Measurements from ENCODE around the gene MIOS. TPM values are rescaled to one million over a fixed set of nuclear protein-coding genes. Genes with fewer than 3 reads are reported as not detected.

MIOS gene
- total and polyA plus RNA-seq, 9 of the 15 experiments (the other 6 are each of a cell fraction or from before 2014, with no cell fraction given) = 7.8 to 47.8 (median 30.6) TPM

DNA sequence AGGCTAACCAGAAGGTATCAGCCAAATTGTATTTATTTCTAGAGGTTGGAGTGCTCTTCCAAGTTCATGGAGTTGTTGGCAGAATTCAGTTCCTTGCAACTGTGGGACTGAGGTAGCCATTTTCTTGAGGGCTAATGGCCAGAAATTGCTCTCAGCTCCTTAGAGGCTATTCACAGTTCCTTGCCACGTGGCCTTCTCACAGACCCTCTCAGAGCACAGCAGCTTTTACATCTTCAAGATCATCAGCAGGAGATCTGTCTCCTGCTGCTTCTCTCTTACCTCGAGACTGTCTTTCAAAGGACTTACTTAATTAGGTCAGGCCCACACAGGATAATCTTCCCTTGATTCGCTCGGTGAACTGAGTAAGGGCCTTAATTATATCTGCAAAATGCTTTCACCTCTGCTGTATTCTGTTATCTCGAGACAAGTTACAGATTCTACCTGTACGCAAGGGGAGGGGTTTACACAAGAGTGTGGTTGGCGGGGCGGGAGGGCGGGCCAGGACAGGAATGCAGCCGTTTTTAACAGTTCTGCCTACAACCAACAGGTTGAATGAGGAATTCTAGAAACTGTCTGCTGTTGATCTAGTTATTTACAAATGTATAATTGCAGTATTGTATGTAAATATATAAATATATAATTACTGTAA, 15.0 kb downstream of the MIOS start (continued):
- TF ChIP-seq, protein P1, sequence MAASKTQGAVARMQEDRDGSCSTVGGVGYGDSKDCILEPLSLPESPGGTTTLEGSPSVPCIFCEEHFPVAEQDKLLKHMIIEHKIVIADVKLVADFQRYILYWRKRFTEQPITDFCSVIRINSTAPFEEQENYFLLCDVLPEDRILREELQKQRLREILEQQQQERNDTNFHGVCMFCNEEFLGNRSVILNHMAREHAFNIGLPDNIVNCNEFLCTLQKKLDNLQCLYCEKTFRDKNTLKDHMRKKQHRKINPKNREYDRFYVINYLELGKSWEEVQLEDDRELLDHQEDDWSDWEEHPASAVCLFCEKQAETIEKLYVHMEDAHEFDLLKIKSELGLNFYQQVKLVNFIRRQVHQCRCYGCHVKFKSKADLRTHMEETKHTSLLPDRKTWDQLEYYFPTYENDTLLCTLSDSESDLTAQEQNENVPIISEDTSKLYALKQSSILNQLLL (CRISPR knock-in tag; IDR thresholded peaks at IDR 0.05; ENCODE audit: borderline replicate concordance) = no peak
- no peak for TF ChIP-seq ZFP36 (IDR thresholded peaks at IDR 0.05; ENCODE audit: low read depth, low read length, partially characterized antibody)
- no peak for TF ChIP-seq TEAD2 (tag; IDR thresholded peaks at IDR 0.05)
- no peak for TF ChIP-seq TAF7 (tag; IDR thresholded peaks at IDR 0.05)
- no peak for TF ChIP-seq PHF8 (IDR thresholded peaks at IDR 0.05; ENCODE audit: borderline replicate concordance, low read length)

DNA sequence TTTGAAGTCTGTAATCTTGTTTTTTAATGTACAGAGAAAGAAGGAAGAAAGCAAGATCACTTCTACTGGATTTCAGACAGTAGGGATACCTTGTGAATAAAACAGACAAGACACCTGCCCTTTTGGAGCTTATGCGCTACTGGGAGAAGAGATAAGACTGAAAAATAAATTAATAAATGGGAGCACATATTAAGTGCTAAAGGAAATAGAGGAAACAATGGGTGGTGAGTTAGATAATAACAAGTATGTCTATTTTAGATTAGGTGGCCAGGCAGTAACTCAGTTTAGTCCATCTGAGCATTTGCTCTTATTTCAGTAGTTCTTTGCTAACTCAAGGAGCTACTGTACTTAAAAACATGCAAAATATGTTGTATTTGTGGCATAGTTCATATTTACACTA, 15.9 kb downstream of the MIOS start:
- no peak overlapping the region for H3K9ac ChIP-seq (ENCODE audit: insufficient read depth in 1 of 2, low read depth in 2 of 2, low read length in 2 of 2)
- 83% methylated on average over 1 of the region's 1 CpG for WGBS (ENCODE audit: insufficient coverage, low coverage, missing lambda C conversion rate)
- peaks cover 0 to 3% of the 10 kb centered on the region in 2 experiments; a peak in 1 of 5 replicates for H3K4me1 ChIP-seq (replicated peaks in 1 of 2; ENCODE audit: control insufficient read depth in 2 of 2, insufficient read depth in 2 of 2, low read length in 2 of 2)
- H3K36me3 ChIP-seq (ENCODE audit: control insufficient read depth, insufficient read depth, low read length) = peaks cover 26% of the 10 kb centered on the region; the same call in 2 of the 3 replicates
- no peaks in the 10 kb centered on the region for H3K9me1 ChIP-seq (ENCODE audit: control insufficient read depth, insufficient read depth, low read length)
- in situ Hi-C loops (cut with MboI) = no loop called here
- no peaks in the 10 kb centered on the region; the same call in 1 of the 2 replicates for H3K9me3 ChIP-seq (replicated peaks; ENCODE audit: control insufficient read depth, insufficient read depth, low read depth, low read length)
- ATAC-seq (no peak), DNase-seq (ENCODE audit: extremely low read depth in 1 of 4, low spot score in 3 of 4) (no peak), FAIRE-seq (no peak)
- no peak for TF ChIP-seq MTA1 (IDR thresholded peaks at IDR 0.05; ENCODE audit: borderline replicate concordance)
- TF ChIP-seq FOXK2 (conservative IDR thresholded peaks at IDR 0.05 in 1 of 2, IDR thresholded peaks at IDR 0.05 in 1 of 2; ENCODE audit: low read depth in 2 of 2) = no peak
- TF ChIP-seq MXI1 (IDR thresholded peaks at IDR 0.05; ENCODE audit: low read depth, low read length) = no peak
- TF ChIP-seq ZFPM2 (CRISPR knock-in tag; IDR thresholded peaks at IDR 0.05) = no peak
- intact Hi-C loops (cut with micrococcal nuclease) = no loop called here
- H3K27me3 ChIP-seq (ENCODE audit: control insufficient read depth in 2 of 2, insufficient read depth in 2 of 2, low read length in 2 of 2) = no peaks in the 10 kb centered on the region
- H3K4me3 ChIP-seq = no peak overlapping the region
- H3K79me2 ChIP-seq (ENCODE audit: control insufficient read depth, insufficient read depth, low read length) = 0 out of 3 replicates have a peak, but pooled peaks cover 6% of the 10 kb centered on the region
- POLR2A ChIA-PET = interaction anchor here (0.6 to 1.0 kb wide), 2 partner anchors 18 to 32 kb away, joined by 3 read pairs; no protein-coding TSS in a partner anchor
- no peaks in the 10 kb centered on the region for H4K20me1 ChIP-seq (replicated peaks; ENCODE audit: control insufficient read depth, insufficient read depth, low read length)
- CTCF ChIA-PET (ENCODE audit: low intra/inter-chr PET ratio) = no interaction called here
- H3K4me2 ChIP-seq (ENCODE audit: insufficient read depth, low read length) = no peak overlapping the region
- no peak overlapping the region for H3K27ac ChIP-seq (ENCODE audit: extremely low read depth, low read depth, low read length)
- BruUV-seq (replicated peaks) = no TSS peak
- H2AFZ ChIP-seq (ENCODE audit: low read depth, low read length) = no peak overlapping the region

Data from K562 (cell line).